Gastroesophageal sphincter (tissue), 3 donors: Measurements from ENCODE around the gene LRTM1.

Source experiments
- CTCF ChIP-seq, 4 experiments: fragments of 200-600 bp in 2 of 4; fragments of 450-650 bp in 2 of 4; sonication (generic) in 1 of 4; IDR thresholded peaks; one replicate each; pipeline ENCODE4 v1.5.1; 2017 to 2019; ENCODE audit warnings: antibody characterized with exemption in 4 of 4, mild to moderate bottlenecking in 2 of 4, moderate library complexity in 2 of 4
- POLR2A ChIP-seq, 2 donors: fragments of 450-650 bp; IDR thresholded peaks; one replicate each; pipeline ENCODE4 v1.6.1; 2017; ENCODE audit warnings: antibody characterized with exemption in 2 of 2, mild to moderate bottlenecking in 2 of 2, moderate library complexity in 1 of 2

- TF ChIP-seq CTCF (IDR thresholded peaks at IDR 0.05) (no peak), POLR2A (IDR thresholded peaks at IDR 0.05) (no peak)
These were observed 10.0 kb downstream of the LRTM1 start for GRCh38 chr3:54917862-54918261.
